Neural crest cell (in vitro differentiated cells): ENCODE measurements around the gene LITAFD. TPM values are rescaled to one million over a fixed set of nuclear protein-coding genes. Genes with fewer than 3 reads are reported as not detected.

Source experiments
- DNase-seq: peaks from one replicate; pipeline ENCODE4 v3.0.0; 2021; ENCODE audit warnings: low read depth, mixed read lengths, low spot score
- H3K27ac Mint-ChIP-seq: one replicate; pipeline ENCODE4 v1.8.0; 2021; ENCODE audit warnings: mild to moderate bottlenecking, mixed read lengths; ENCODE audit not compliant: unreplicated experiment
- H3K27me3 Mint-ChIP-seq: 2 replicates; pipeline ENCODE4 v1.8.0; 2021; ENCODE audit warnings: low read depth, mild to moderate bottlenecking, mixed read lengths
- H3K36me3 Mint-ChIP-seq: 2 replicates; pipeline ENCODE4 v1.8.0; 2021; ENCODE audit warnings: low read depth, mild to moderate bottlenecking, mixed read lengths
- H3K4me1 Mint-ChIP-seq: 2 replicates; pipeline ENCODE4 v1.8.0; 2021; ENCODE audit warnings: mixed read lengths
- H3K4me3 Mint-ChIP-seq: one replicate; pipeline ENCODE4 v1.8.0; 2021; ENCODE audit warnings: mild to moderate bottlenecking, mixed read lengths
- H3K9me3 Mint-ChIP-seq: 2 replicates; pipeline ENCODE4 v1.8.0; 2021; ENCODE audit warnings: mixed read lengths
- total RNA-seq: library from RNA; stranded (reverse); gene quantifications from 2 replicates; pipeline ENCODE4 v1.2.1, GENCODE V29; 2021
- TF ChIP-seq, protein P1 (sequence below): fragments of 200-600 bp; sonication (generic); conservative IDR thresholded peaks from 2 replicates; pipeline ENCODE4 v1.5.0; 2021; ENCODE audit warnings: antibody characterized with exemption, mild to moderate bottlenecking

LITAFD gene
- total RNA-seq, 1 donor from 2014 or later: not detected

GRCh38 chr16:8919934-8920462, 37.8 kb downstream of the LITAFD start:
- no peaks in the 10 kb centered on the region for H3K27me3 Mint-ChIP-seq
- H3K9me3 Mint-ChIP-seq: no peaks in the 10 kb centered on the region
- H3K27ac Mint-ChIP-seq: no peak overlapping the region
- H3K4me1 Mint-ChIP-seq: peaks cover 27% of the 10 kb centered on the region
- DNase-seq: no peak
- peaks cover 22% of the 10 kb centered on the region for H3K36me3 Mint-ChIP-seq
- TF ChIP-seq, protein P1, sequence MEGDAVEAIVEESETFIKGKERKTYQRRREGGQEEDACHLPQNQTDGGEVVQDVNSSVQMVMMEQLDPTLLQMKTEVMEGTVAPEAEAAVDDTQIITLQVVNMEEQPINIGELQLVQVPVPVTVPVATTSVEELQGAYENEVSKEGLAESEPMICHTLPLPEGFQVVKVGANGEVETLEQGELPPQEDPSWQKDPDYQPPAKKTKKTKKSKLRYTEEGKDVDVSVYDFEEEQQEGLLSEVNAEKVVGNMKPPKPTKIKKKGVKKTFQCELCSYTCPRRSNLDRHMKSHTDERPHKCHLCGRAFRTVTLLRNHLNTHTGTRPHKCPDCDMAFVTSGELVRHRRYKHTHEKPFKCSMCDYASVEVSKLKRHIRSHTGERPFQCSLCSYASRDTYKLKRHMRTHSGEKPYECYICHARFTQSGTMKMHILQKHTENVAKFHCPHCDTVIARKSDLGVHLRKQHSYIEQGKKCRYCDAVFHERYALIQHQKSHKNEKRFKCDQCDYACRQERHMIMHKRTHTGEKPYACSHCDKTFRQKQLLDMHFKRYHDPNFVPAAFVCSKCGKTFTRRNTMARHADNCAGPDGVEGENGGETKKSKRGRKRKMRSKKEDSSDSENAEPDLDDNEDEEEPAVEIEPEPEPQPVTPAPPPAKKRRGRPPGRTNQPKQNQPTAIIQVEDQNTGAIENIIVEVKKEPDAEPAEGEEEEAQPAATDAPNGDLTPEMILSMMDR: no peak
- H3K4me3 Mint-ChIP-seq: no peak overlapping the region

- Mint-ChIP-seq H3K27ac (no peak overlapping the region), H3K27me3 (no peaks in the 10 kb centered on the region), H3K4me3 (no peak overlapping the region), H3K9me3 (no peaks in the 10 kb centered on the region), H3K4me1 (peaks cover 27% of the 10 kb centered on the region), H3K36me3 (peaks cover 17% of the 10 kb centered on the region)
- no peak for DNase-seq
- TF ChIP-seq, protein P1: no peak
Measured at GRCh38 chr16:8920645-8921346, 38.6 kb downstream of the LITAFD start.

DNA sequence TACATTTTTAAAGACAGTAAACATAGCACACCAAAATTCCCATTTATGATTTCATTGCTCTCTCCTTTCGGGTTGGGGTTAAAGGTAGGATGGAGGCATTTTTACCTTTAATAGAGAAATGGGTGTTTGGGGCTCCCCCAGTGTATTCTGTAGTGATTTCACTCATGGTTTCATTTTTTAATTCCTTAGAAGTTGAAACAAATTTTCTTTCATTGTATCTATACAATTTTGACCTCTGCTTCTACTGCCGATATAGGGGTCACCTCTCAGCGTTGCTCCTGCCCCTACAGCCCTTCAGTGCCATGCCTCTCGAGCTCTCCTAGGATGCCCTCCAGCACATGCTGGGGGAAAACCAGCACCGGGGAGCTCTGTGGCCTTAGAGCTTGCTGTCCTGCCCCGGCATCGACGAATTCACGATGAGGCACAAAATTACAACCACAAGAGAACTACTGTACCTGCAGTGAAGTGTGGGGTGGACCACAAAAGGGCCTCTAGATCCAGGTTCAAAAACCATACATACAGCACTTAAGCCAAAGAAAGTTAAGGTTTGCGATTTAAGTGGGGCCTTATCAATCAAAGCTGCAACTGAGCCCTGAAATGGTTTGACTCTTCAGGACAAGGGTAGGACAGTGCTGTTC, 39.3 kb downstream of the LITAFD start:
- DNase-seq: no peak
- Mint-ChIP-seq H3K27ac (no peak overlapping the region), H3K27me3 (no peaks in the 10 kb centered on the region), H3K9me3 (no peaks in the 10 kb centered on the region), H3K36me3 (peaks cover 16% of the 10 kb centered on the region), H3K4me3 (no peak overlapping the region), H3K4me1 (peaks cover 27% of the 10 kb centered on the region)
- TF ChIP-seq, protein P1: no peak

- H3K9me3 Mint-ChIP-seq: no peaks in the 10 kb centered on the region
- H3K27me3 Mint-ChIP-seq: no peaks in the 10 kb centered on the region
- no peak for DNase-seq
- H3K36me3 Mint-ChIP-seq: peaks cover 22% of the 10 kb centered on the region
- H3K4me3 Mint-ChIP-seq: no peak overlapping the region
- TF ChIP-seq, protein P1: no peak
- H3K4me1 Mint-ChIP-seq: peaks cover 27% of the 10 kb centered on the region
- no peak overlapping the region for H3K27ac Mint-ChIP-seq
Measured at GRCh38 chr16:8923199-8923598, 41.0 kb downstream of the LITAFD start.

GRCh38 chr16:8924214-8924613, 42.1 kb downstream of the LITAFD start:
- no peak overlapping the region for H3K4me3 Mint-ChIP-seq
- no peaks in the 10 kb centered on the region for H3K9me3 Mint-ChIP-seq
- peak overlapping the region; percentile 10 for H3K27ac Mint-ChIP-seq
- peaks cover 22% of the 10 kb centered on the region for H3K36me3 Mint-ChIP-seq
- peaks cover 27% of the 10 kb centered on the region for H3K4me1 Mint-ChIP-seq
- TF ChIP-seq, protein P1: no peak
- no peak for DNase-seq
- H3K27me3 Mint-ChIP-seq: no peaks in the 10 kb centered on the region
